Common myeloid progenitor, CD34-positive (primary cell): ENCODE measurements around the gene ST8SIA3.
A peak's percentile ranks its signal among the peaks of the same experiment; 100 is the strongest.

ENCODE experiments used
- CTCF ChIA-PET: fragments of 350-600 bp; sonication (Branson Sonifier 250); formaldehyde crosslinking; loops from one replicate; lab custom pipeline; 2021; ENCODE audit warnings: antibody characterized with exemption; lab: Charles Lee
- POLR2A ChIA-PET: fragments of 350-600 bp; sonication (Branson Sonifier 250); formaldehyde crosslinking; loops from one replicate; lab custom pipeline; 2021; ENCODE audit warnings: antibody characterized with exemption; lab: Charles Lee
- DNase-seq, 3 donors: peaks; one replicate each; pipeline versions ENCODE4 v3.0.0 to v3.0.0-alpha.2; 2013
- H3K27ac ChIP-seq, 2 experiments: 1 replicate in 1 of 2; 2 replicates in 1 of 2; pipeline ENCODE4 v1.7.0; 2013; ENCODE audit warnings: inconsistent platforms in 2 of 2, low read length in 2 of 2, mild to moderate bottlenecking in 2 of 2, low read depth in 1 of 2, moderate library complexity in 1 of 2; ENCODE audit not compliant: severe bottlenecking in 2 of 2, insufficient read depth in 1 of 2, poor library complexity in 1 of 2
- H3K27me3 ChIP-seq, 5 experiments: replicated peaks in 2 of 5; 1 replicate in 3 of 5; 2 replicates in 2 of 5; pipeline versions ENCODE4 v1.6.1 to v1.7.0; 2013; ENCODE audit warnings: low read length in 4 of 5, mild to moderate bottlenecking in 2 of 5, moderate library complexity in 2 of 5, inconsistent platforms in 1 of 5; ENCODE audit not compliant: insufficient read depth in 5 of 5, control insufficient read depth in 4 of 5
- H3K36me3 ChIP-seq, 4 experiments: 1 replicate in 2 of 4; 2 replicates in 2 of 4; pipeline versions ENCODE4 v1.6.1 to v1.7.0; 2013; ENCODE audit warnings: low read length in 3 of 4, control low read depth in 1 of 4, mild to moderate bottlenecking in 1 of 4; ENCODE audit not compliant: control insufficient read depth in 4 of 4, insufficient read depth in 4 of 4
- H3K4me1 ChIP-seq, 4 experiments: 1 replicate in 3 of 4; 2 replicates in 1 of 4; pipeline versions ENCODE4 v1.6.1 to v1.7.1; 2013; ENCODE audit warnings: low read length in 3 of 4, mild to moderate bottlenecking in 3 of 4, control low read depth in 1 of 4, inconsistent platforms in 1 of 4, moderate library complexity in 1 of 4; ENCODE audit not compliant: control insufficient read depth in 4 of 4, insufficient read depth in 4 of 4; ENCODE audit errors: control extremely low read depth in 1 of 4
- H3K4me3 ChIP-seq, 7 experiments: 1 replicate in 4 of 7; 2 replicates in 3 of 7; pipeline versions ENCODE4 v1.5.1 to v1.7.0; 2013; ENCODE audit warnings: mild to moderate bottlenecking in 7 of 7, low read length in 6 of 7, moderate library complexity in 6 of 7, inconsistent platforms in 2 of 7, low read depth in 2 of 7, control low read depth in 1 of 7; ENCODE audit not compliant: insufficient read depth in 4 of 7, control insufficient read depth in 1 of 7; ENCODE audit errors: extremely low read depth in 1 of 7
- H3K9me3 ChIP-seq, 5 experiments: 1 replicate in 4 of 5; 2 replicates in 1 of 5; pipeline versions ENCODE4 v1.6.1 to v1.7.1; 2013; ENCODE audit warnings: low read length in 4 of 5, mild to moderate bottlenecking in 2 of 5, inconsistent platforms in 1 of 5, low read depth in 1 of 5, moderate library complexity in 1 of 5; ENCODE audit not compliant: control insufficient read depth in 4 of 5, insufficient read depth in 2 of 5; ENCODE audit errors: control extremely low read depth in 1 of 5
- WGBS: methylation state at CpG from one replicate; pipeline ENCODE4 v1.1.5; 2013; ENCODE audit not compliant: insufficient coverage; 5-methylcytosine and 5-hydroxymethylcytosine counted together

The ST8SIA3 gene

GRCh38 chr18:57343833-57344232 lies 8.5 kb upstream of the ST8SIA3 start:
- no peaks in the 10 kb centered on the region for H3K9me3 ChIP-seq
- no peak for DNase-seq
- H3K27me3 ChIP-seq: peaks cover 0 to 9% (median 6%) of the 10 kb centered on the region in 5 experiments
- H3K4me1 ChIP-seq: no peaks in the 10 kb centered on the region
- ChIA-PET CTCF (no interaction called here), POLR2A (no interaction called here)
- whole genome bisulfite sequencing: 100% methylated on average over 1 of the region's 1 CpG
- H3K36me3 ChIP-seq: no peaks in the 10 kb centered on the region
- H3K27ac ChIP-seq: no peak overlapping the region
- H3K4me3 ChIP-seq: no peak overlapping the region

- Histone ChIP-seq H3K27ac (no peak overlapping the region), H3K36me3 (no peaks in the 10 kb centered on the region), H3K27me3 (peaks cover 2 to 29% (median 21%) of the 10 kb centered on the region in 5 experiments), H3K4me1 (no peaks in the 10 kb centered on the region), H3K4me3 (no peak overlapping the region), H3K9me3 (peaks cover 0 to 3% (median 0%) of the 10 kb centered on the region in 5 experiments)
- ChIA-PET CTCF (no interaction called here), POLR2A (no interaction called here)
- 83% methylated on average over 1 of the region's 2 CpGs for WGBS
- DNase-seq: no peak
Observed at GRCh38 chr18:57346876-57347275, 5.5 kb upstream of the ST8SIA3 start.

GRCh38 chr18:57347784-57348183 lies 4.6 kb upstream of the ST8SIA3 start:
- Histone ChIP-seq H3K4me3 (no peak overlapping the region), H3K36me3 (no peaks in the 10 kb centered on the region), H3K27me3 (peaks cover 4 to 37% (median 28%) of the 10 kb centered on the region in 5 experiments), H3K4me1 (peaks cover 0 to 1% (median 0%) of the 10 kb centered on the region in 4 experiments), H3K9me3 (peaks cover 0 to 5% (median 0%) of the 10 kb centered on the region in 5 experiments), H3K27ac (no peak overlapping the region)
- DNase-seq: no peak
- ChIA-PET POLR2A (no interaction called here), CTCF (no interaction called here)
- 85% methylated on average over 6 of the region's 11 CpGs for WGBS

- peaks cover 0 to 3% (median 1%) of the 10 kb centered on the region in 4 experiments for H3K4me1 ChIP-seq
- no peak overlapping the region for H3K27ac ChIP-seq
- H3K36me3 ChIP-seq: no peaks in the 10 kb centered on the region
- ChIA-PET CTCF (no interaction called here), POLR2A (no interaction called here)
- no peak overlapping the region for H3K4me3 ChIP-seq
- peaks cover 11 to 60% (median 35%) of the 10 kb centered on the region in 5 experiments for H3K27me3 ChIP-seq
- H3K9me3 ChIP-seq: peaks cover 0 to 5% (median 1%) of the 10 kb centered on the region in 5 experiments
- 2% methylated on average over 8 of the region's 23 CpGs for WGBS
- no peak for DNase-seq
Observed at GRCh38 chr18:57352761-57353136, 392 bp downstream of the ST8SIA3 start.

- Histone ChIP-seq H3K4me3 (no peak overlapping the region), H3K4me1 (peaks cover 0 to 3% (median 1%) of the 10 kb centered on the region in 4 experiments), H3K27me3 (peaks cover 11 to 55% (median 30%) of the 10 kb centered on the region in 5 experiments), H3K27ac (no peak overlapping the region), H3K9me3 (peaks cover 0 to 5% (median 1%) of the 10 kb centered on the region in 5 experiments), H3K36me3 (no peaks in the 10 kb centered on the region)
- no peak for DNase-seq
- ChIA-PET POLR2A (no interaction called here), CTCF (no interaction called here)
- WGBS: 4% methylated on average over 47 of the region's 61 CpGs
Observed at GRCh38 chr18:57353137-57353939, 981 bp downstream of the ST8SIA3 start.

GRCh38 chr18:57353940-57354461 lies 1.6 kb downstream of the ST8SIA3 start:
- 7% methylated on average over 32 of the region's 37 CpGs for WGBS
- H3K4me3 ChIP-seq: no peak overlapping the region
- H3K4me1 ChIP-seq: peaks cover 0 to 3% (median 1%) of the 10 kb centered on the region in 4 experiments
- no peaks in the 10 kb centered on the region for H3K36me3 ChIP-seq
- peaks cover 11 to 55% (median 30%) of the 10 kb centered on the region in 5 experiments for H3K27me3 ChIP-seq
- peaks cover 0 to 5% (median 1%) of the 10 kb centered on the region in 5 experiments for H3K9me3 ChIP-seq
- ChIA-PET POLR2A (no interaction called here), CTCF (no interaction called here)
- DNase-seq: peak; percentile 4 to 56 (median 50)
- no peak overlapping the region for H3K27ac ChIP-seq

- WGBS: 73% methylated on average over 2 of the region's 4 CpGs
- DNase-seq: no peak
- H3K36me3 ChIP-seq: no peaks in the 10 kb centered on the region
- H3K27ac ChIP-seq: no peak overlapping the region
- POLR2A ChIA-PET: no interaction called here
- H3K9me3 ChIP-seq: peaks cover 0 to 1% (median 0%) of the 10 kb centered on the region in 5 experiments
- H3K27me3 ChIP-seq: peaks cover 5 to 10% (median 8%) of the 10 kb centered on the region in 5 experiments
- no peaks in the 10 kb centered on the region for H3K4me1 ChIP-seq
- no peak overlapping the region for H3K4me3 ChIP-seq
- CTCF ChIA-PET: no interaction called here
Observed at GRCh38 chr18:57359433-57359832, 7.1 kb downstream of the ST8SIA3 start.
